HuH-7.5 (cell line): ENCODE data around the gene KCNQ2.
"Not testable (repeated sequence)": the region's sequence is repeated elsewhere in the genome, so short reads cannot be mapped to it uniquely, and the experiment has no call there.

Experiments
- DNase-seq: peaks from one replicate; pipeline ENCODE4 v3.0.0; 2011; ENCODE audit warnings: low spot score

Gene KCNQ2

DNA sequence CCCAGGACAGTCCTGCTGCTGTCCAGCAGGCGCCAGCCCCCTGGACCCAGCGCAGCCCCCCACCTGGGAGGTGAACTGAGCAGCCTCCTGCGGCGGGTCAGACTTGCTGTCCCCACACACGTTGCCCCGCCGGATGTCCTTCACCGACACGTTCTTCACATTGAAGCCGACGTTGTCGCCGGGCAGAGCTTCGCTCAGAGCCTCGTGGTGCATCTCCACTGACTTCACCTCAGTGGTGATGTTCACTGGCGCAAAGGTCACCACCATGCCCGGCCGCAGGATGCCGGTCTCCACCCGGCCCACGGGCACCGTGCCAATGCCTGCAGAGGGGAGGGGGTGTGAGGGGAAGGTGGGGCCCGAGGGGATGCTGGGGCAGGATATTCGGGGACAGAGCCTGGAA lies 18.0 kb upstream of the KCNQ2 start:
- DNase-seq, result no peak

DNA sequence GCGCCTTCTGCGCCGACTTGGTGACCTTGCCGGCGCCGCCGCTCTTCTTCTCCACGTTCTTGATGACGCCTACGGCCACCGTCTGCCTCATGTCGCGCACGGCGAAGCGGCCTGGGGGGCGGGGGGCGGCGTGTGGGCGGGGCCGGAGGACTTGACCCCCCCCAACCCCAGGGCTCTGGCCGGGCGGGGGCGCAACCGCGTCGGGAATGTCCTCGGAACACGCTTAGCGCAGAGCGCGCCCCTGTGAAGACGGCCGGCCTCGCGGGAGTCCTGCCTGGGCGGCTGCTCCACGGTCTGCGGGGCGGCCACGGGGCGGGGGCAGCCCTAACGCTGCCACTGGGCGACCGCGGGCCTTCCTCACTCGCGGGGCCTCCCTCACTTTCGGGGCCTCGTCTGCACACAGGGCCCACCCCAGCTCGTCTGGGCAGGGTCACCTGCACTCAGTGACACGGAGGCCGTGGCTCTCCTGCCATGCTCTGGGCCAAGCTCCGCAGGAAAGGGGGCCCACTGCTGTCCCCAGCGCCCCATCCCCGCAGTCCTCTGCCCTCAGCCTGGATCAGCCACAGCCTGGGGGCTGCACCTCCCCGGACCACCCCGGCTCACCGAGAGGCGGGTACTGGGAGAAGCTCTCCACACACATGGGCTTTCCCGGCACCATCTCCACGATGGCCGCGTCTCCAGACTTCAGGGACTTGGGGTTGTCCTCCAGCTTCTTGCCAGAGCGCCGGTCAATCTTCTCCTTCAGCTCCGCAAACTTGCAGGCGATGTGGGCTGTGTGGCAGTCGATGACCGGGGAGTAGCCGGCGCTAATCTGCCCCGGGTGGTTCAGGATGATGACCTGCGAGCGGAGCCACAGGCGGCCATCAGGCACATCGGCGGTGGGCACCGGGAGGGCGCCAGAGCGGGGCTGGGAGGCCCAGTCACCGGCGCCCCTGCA lies 16.1 kb upstream of the KCNQ2 start:
- DNase-seq, result no peak

GRCh38 chr20:63487781-63488241 lies 15.4 kb upstream of the KCNQ2 start:
- no peak for DNase-seq

DNA sequence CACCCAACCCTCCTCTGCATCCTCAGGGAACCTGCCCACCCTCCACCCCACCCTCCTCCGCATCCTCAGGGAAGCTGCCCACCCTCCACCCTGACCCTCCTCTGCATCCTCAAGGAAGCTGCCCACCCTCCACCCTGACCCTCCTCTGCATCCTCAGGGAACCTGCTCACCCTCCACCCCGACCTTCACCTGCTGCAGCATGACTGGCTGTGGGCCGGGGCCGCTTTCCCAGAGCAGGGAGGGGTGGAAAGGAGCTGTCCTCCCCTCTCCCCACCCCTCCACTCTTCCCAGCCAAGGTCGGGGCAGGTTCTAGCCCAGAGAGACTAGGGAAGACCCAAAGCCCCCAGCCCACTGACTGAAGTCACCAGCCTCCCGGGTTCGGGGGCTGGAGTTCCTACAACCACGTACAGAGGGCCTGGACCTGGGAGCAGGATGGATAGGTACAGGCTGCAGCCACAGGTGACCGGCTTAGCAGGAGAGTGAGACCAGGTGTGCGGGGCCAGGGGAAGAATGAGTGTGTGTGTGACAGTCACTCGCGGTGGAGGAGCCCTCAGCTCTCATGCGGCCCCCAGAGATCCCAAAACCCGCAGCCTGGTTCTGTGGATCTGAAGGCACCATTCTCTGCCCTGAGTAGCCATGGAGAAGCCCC lies 14.8 kb upstream of the KCNQ2 start:
- DNase-seq, result no peak

- DNase-seq, result no peak
Observed at GRCh38 chr20:63486300-63486855, 13.9 kb upstream of the KCNQ2 start.

DNA sequence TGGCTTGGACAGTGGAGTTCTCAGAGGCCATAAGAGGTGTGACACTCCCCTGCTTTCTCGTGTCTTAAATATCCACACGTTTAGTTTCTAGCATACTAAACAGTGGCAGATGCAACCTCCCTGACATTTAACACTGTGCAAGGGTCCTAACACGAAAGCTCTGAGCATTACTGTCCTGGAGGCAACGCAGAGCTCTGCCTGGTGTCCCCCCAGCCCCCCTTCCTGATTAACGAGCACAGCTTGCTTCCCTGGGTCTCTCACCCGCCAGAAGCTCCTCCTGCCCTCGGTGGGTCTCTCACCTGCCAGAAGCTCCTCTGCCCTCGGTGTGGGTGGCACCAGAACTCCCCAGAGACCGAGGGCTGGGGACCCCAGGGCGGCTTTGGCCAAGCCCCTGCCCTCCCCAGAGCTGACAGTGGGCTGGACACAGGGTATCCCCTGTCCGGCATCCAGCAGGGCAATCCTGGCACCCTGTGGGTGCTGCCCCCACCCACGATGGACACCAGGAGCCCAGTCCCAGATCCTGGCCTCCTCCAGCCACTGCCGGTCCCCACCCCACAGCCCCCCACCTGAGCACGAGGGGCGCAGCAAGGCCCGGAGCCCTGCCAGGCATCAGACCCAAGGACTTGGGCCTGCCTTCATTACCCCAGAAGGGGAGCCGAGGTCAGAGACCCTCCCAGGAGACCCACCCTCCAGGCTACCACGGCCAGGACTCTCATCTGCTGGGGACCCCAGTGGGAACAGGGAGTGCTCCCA lies 12.4 kb upstream of the KCNQ2 start:
- no peak for DNase-seq

DNA sequence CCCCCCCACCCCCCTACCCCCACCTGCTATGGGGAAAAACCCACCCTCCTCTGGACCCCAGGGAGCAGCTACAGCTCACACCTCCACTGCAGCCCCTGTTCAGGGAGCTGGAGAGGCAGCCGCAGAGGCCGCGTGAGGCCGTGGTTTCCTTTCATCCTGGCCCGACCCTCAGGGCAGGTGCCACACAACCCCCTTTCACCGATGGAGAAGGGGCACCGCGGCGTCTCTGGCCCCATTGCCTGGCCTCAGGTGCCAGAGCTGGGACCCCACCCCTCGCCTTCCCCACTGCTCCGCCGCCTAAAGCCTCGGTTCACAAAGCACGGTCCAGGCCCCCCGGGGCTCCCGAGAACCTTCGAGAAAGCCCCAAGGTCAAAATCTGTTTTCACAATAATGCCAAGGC lies 11.8 kb upstream of the KCNQ2 start:
- no peak for DNase-seq

DNA sequence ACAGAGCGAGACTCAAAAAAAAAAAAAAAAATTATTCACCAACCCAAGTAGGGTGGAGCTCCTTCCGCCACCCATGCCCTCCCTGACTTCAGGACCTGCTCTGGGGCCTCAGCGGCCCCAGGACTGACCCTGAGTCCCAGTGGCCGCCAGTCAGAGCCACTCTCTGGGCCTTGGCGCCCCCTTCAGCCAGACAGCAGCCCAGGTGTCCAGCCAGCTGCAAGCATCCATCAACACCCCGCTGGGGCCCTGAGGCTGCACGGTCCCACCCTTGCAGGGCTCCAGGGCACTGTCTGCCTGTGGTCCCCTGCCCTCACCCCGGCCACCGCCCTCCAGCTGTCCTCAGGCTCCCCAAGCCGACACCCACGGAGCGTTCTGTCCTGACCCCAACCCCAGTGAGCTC lies 11.4 kb upstream of the KCNQ2 start:
- DNase-seq, result no peak

GRCh38 chr20:63482021-63482587 lies 9.6 kb upstream of the KCNQ2 start:
- no peak for DNase-seq

- DNase-seq, result no peak
Observed at GRCh38 chr20:63481503-63481902, 9.0 kb upstream of the KCNQ2 start.

DNA sequence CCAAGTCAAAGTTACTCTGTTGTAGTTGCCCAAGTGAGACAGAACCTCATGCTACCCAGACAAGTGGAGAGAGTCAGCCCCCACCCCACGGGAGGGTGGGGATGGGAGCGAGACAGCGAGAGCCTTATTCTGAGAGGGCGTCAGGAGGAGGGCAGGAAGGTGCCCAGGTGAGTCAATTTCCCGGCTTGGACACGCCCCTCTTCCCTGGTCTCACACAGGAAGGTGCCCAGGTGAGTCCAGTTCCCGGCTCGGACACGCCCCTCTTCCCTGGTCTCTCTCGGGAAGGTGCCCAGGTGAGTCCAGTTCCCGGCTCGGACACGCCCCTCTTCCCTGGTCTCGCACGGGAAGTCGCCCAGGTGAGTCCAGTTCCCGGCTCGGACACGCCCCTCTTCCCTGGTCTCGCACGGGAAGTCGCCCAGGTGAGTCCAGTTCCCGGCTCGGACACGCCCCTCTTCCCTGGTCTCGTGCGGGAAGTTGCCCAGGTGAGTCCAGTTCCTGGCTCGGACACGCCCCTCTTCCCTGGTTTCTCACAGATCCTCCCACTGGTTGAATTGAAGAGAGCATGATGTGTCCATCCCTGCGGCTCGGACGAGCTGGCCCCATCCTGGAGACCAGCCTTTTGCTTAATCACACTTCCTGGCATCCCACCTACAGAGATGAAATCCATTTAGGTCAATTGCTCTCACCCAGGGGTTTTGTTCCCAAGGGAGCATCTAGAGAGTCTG lies 7.4 kb upstream of the KCNQ2 start:
- not testable (repeated sequence) for DNase-seq

DNA sequence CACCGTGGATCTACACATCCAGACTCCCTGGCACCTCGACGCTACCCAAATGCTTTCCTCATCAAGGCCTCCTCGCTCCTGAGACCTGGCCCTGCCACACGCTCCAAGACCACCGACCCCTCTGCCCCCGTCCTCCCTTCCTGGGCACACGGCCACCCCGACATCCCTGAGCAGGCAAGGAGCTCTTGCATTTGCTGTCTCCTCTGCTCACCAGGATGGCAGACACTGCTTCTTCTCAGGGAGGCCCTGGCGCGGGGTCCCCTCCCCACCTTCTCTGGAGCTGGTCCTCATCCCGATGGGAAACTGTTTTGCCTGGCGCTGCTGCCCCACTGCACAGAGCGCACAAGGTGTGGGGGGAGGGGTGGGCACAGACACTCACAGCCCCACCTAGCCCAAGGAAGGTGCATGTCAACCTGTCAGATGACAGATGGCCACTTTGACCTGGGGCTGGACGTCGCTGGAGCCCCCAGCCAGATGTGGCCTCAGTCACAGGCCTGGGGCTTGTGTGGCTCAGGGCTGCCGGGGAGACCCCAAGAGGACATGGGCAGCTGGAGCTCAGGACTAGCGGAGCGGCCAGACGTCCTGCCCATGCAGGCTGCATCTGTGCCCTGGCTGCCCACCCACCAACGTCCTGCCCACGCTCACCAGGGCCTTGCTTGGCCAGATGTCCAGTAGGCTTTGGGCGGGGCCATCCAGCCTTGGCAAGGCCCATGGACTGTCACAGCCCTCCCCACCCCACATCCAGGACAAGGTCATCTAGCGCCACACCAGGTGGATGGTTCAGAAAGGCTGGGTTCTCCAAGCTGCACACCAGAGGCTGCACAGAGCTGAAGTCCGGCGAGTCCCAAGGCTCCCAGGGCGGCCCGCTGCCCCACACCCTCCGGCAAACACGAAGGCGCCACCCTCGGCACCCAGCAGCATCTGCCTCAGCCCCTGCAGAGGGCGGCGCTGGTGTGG lies 6.2 kb upstream of the KCNQ2 start:
- DNase-seq, result no peak

- DNase-seq, result no peak
Observed at GRCh38 chr20:63477944-63478343, 5.5 kb upstream of the KCNQ2 start.

- DNase-seq, result no peak
Observed at GRCh38 chr20:63477061-63477616, 4.7 kb upstream of the KCNQ2 start.

- peak; percentile 76 for DNase-seq
Observed at GRCh38 chr20:63475209-63475608, 2.8 kb upstream of the KCNQ2 start.

DNA sequence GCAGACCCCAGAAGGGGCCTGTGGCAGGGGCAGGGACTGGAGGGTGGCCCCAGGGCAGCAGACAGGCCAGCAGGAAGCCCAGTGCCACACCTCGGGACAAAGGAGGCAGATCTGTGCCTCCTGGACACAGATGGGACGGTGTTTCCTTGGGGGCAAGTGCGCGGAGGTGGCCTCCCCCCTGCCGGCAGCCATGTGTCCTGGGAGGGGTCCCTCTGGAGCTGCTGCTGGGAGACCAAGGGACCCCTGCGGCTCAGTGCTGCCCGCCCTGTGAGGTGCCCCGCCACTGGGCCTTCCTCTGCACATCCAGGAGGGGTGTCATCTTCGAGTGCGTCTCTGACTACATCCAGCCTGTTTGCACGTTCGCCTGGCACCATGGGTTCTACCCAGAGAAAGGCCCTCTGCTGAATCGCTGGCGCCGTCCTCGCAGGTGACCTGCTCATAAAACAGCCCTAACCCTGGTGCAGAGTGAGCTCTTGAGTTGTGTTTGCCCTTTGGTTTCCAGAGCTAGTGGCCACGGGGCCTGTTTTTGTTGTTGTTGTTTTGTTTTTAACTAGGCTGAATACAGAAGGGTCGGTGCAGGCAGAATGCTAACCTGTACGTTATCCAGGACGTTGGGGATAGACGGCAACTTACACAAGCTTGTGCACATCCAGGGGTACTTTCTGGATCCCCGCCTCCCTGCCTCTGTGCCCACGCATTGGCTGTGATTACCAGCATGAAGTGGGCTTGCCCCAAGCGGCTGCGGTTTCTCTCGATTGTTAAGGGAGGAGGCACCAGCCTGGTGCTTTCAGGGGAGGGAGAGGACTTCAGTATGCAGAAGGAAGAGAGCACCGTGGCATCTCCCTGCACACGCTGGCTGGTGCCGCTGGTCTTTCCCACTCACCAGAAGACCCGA lies 1.3 kb upstream of the KCNQ2 start:
- no peak for DNase-seq

DNA sequence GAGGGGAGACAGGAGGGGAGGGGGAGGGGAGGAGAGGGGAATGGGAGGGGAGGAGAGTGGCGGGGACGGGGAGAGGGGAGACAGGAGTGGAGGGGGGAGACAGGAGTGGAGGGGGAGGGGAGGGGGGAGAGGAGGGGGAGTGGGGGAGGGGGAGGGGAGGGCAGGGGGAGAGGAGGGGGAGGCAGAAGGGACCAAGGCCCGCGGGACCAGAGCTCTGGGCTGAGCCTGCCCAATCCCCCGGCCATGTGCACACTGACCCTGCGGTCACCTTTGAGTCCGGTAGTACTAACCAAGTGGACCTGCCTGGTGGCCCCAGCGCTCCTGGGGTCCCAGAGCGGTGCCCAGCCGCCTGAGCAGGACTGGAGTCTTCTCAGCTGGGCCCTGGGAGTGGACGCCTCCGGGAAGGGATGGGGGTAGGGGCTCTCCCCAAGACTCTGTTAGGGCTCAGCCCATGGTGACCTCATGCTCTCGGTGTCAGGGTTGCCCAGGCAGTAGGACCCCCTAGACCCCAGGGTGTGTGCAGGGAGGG lies 471 bp upstream of the KCNQ2 start:
- DNase-seq, result no peak

DNA sequence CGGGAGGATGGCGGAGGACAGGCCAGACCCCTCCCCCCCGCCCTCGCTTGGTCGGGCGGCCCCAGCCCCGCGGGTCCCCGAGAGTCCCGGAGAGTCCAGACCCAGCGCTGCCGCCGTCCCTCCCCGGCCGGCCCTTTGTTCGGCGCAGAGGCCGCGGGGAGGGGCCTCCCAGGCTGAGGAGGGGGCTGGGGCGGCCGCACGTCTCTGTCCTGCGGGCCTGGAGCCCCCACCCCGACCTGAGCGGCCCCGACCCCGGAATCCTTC lies 806 bp downstream of the KCNQ2 start:
- no peak for DNase-seq
